Activated naive CD8-positive, alpha-beta T cell treated with anti-CD3 and anti-CD28 coated beads, Interleukin-2, amount 50 U/mL, for 24 hours (primary cell): Measurements from ENCODE around the gene SDK2.

Experiments
- ATAC-seq: fragments of 150-1000 bp; cut with Tn5 transposase; one replicate; pipeline ENCODE4 v1.10.0; 2021
- DNase-seq: peaks from one replicate; pipeline ENCODE4 v3.0.0; 2021
- H3K27ac Mint-ChIP-seq: one replicate; pipeline ENCODE4 v1.8.0; 2021; ENCODE audit warnings: mild to moderate bottlenecking, mixed read lengths
- H3K27me3 Mint-ChIP-seq: one replicate; pipeline ENCODE4 v1.8.0; 2021; ENCODE audit warnings: mixed read lengths
- H3K36me3 Mint-ChIP-seq: one replicate; pipeline ENCODE4 v1.8.0; 2021; ENCODE audit warnings: low read depth, mixed read lengths
- H3K4me1 Mint-ChIP-seq: one replicate; pipeline ENCODE4 v1.8.0; 2021; ENCODE audit warnings: mixed read lengths
- H3K4me3 Mint-ChIP-seq: one replicate; pipeline ENCODE4 v1.8.0; 2021; ENCODE audit warnings: mild to moderate bottlenecking, moderate library complexity, mixed read lengths
- H3K9me3 Mint-ChIP-seq: one replicate; pipeline ENCODE4 v1.8.0; 2021; ENCODE audit warnings: mixed read lengths

The SDK2 gene

GRCh38 chr17:73493956-73494926 lies 150.0 kb downstream of the SDK2 start:
- H3K27ac Mint-ChIP-seq = no peak overlapping the region
- no peaks in the 10 kb centered on the region for H3K36me3 Mint-ChIP-seq
- H3K9me3 Mint-ChIP-seq = no peaks in the 10 kb centered on the region
- DNase-seq = no peak
- H3K27me3 Mint-ChIP-seq = peaks cover 2% of the 10 kb centered on the region
- ATAC-seq = no peak
- H3K4me1 Mint-ChIP-seq = no peaks in the 10 kb centered on the region
- no peak overlapping the region for H3K4me3 Mint-ChIP-seq

- DNase-seq = no peak
- Mint-ChIP-seq H3K36me3 (no peaks in the 10 kb centered on the region), H3K9me3 (no peaks in the 10 kb centered on the region), H3K4me3 (no peak overlapping the region), H3K4me1 (no peaks in the 10 kb centered on the region), H3K27ac (no peak overlapping the region), H3K27me3 (peaks cover 2% of the 10 kb centered on the region)
- ATAC-seq = no peak
Measured at GRCh38 chr17:73492821-73493814, 151.1 kb downstream of the SDK2 start.

GRCh38 chr17:73492125-73492820 lies 152.0 kb downstream of the SDK2 start:
- no peak overlapping the region for H3K4me3 Mint-ChIP-seq

GRCh38 chr17:73491648-73492047 lies 152.6 kb downstream of the SDK2 start:
- ATAC-seq = no peak
- no peaks in the 10 kb centered on the region for H3K9me3 Mint-ChIP-seq
- H3K4me1 Mint-ChIP-seq = no peaks in the 10 kb centered on the region
- no peak for DNase-seq
- H3K36me3 Mint-ChIP-seq = no peaks in the 10 kb centered on the region
- no peak overlapping the region for H3K4me3 Mint-ChIP-seq
- no peaks in the 10 kb centered on the region for H3K27me3 Mint-ChIP-seq
- no peak overlapping the region for H3K27ac Mint-ChIP-seq

More at GRCh38 chr17:73492125-73492820, 152.0 kb downstream of the SDK2 start:
- H3K27ac Mint-ChIP-seq = no peak overlapping the region
- no peaks in the 10 kb centered on the region for H3K36me3 Mint-ChIP-seq
- no peaks in the 10 kb centered on the region for H3K9me3 Mint-ChIP-seq
- no peak for DNase-seq
- ATAC-seq = no peak
- H3K4me1 Mint-ChIP-seq = no peaks in the 10 kb centered on the region
- no peaks in the 10 kb centered on the region for H3K27me3 Mint-ChIP-seq

GRCh38 chr17:73490851-73491250 lies 153.4 kb downstream of the SDK2 start:
- no peaks in the 10 kb centered on the region for H3K9me3 Mint-ChIP-seq
- H3K27ac Mint-ChIP-seq = no peak overlapping the region
- H3K36me3 Mint-ChIP-seq = no peaks in the 10 kb centered on the region
- H3K4me3 Mint-ChIP-seq = no peak overlapping the region
- H3K27me3 Mint-ChIP-seq = no peaks in the 10 kb centered on the region
- no peaks in the 10 kb centered on the region for H3K4me1 Mint-ChIP-seq
- ATAC-seq (no peak), DNase-seq (no peak)

- DNase-seq (no peak), ATAC-seq (no peak)
- H3K27me3 Mint-ChIP-seq = no peaks in the 10 kb centered on the region
- H3K36me3 Mint-ChIP-seq = peaks cover 3% of the 10 kb centered on the region
- no peaks in the 10 kb centered on the region for H3K4me1 Mint-ChIP-seq
- H3K9me3 Mint-ChIP-seq = peaks cover 4% of the 10 kb centered on the region
- H3K27ac Mint-ChIP-seq = no peak overlapping the region
- H3K4me3 Mint-ChIP-seq = no peak overlapping the region
Measured at GRCh38 chr17:73489991-73490390, 154.3 kb downstream of the SDK2 start.

GRCh38 chr17:73489333-73489732 lies 154.9 kb downstream of the SDK2 start:
- Mint-ChIP-seq H3K27me3 (no peaks in the 10 kb centered on the region), H3K4me1 (no peaks in the 10 kb centered on the region), H3K27ac (no peak overlapping the region), H3K4me3 (no peak overlapping the region), H3K36me3 (peaks cover 4% of the 10 kb centered on the region), H3K9me3 (peaks cover 7% of the 10 kb centered on the region)
- DNase-seq = no peak
- no peak for ATAC-seq

GRCh38 chr17:73485130-73485529 lies 159.1 kb downstream of the SDK2 start:
- Mint-ChIP-seq H3K4me3 (no peak overlapping the region), H3K9me3 (peaks cover 7% of the 10 kb centered on the region), H3K36me3 (peaks cover 4% of the 10 kb centered on the region), H3K4me1 (no peaks in the 10 kb centered on the region), H3K27me3 (no peaks in the 10 kb centered on the region), H3K27ac (no peak overlapping the region)
- ATAC-seq (no peak), DNase-seq (no peak)

- Mint-ChIP-seq H3K27ac (no peak overlapping the region), H3K36me3 (peaks cover 4% of the 10 kb centered on the region), H3K4me1 (no peaks in the 10 kb centered on the region), H3K4me3 (no peak overlapping the region), H3K27me3 (no peaks in the 10 kb centered on the region), H3K9me3 (peaks cover 7% of the 10 kb centered on the region)
- no peak for DNase-seq
- no peak for ATAC-seq
Measured at GRCh38 chr17:73482894-73483293, 161.4 kb downstream of the SDK2 start.

GRCh38 chr17:73482251-73482716 lies 162.0 kb downstream of the SDK2 start:
- DNase-seq (no peak), ATAC-seq (no peak)
- H3K9me3 Mint-ChIP-seq = peaks cover 7% of the 10 kb centered on the region
- H3K4me1 Mint-ChIP-seq = no peaks in the 10 kb centered on the region
- no peaks in the 10 kb centered on the region for H3K27me3 Mint-ChIP-seq
- peaks cover 4% of the 10 kb centered on the region for H3K36me3 Mint-ChIP-seq
- H3K27ac Mint-ChIP-seq = no peak overlapping the region
- no peak overlapping the region for H3K4me3 Mint-ChIP-seq

- H3K9me3 Mint-ChIP-seq = peaks cover 7% of the 10 kb centered on the region
- no peaks in the 10 kb centered on the region for H3K27me3 Mint-ChIP-seq
- H3K4me3 Mint-ChIP-seq = no peak overlapping the region
- no peak for DNase-seq
- no peaks in the 10 kb centered on the region for H3K4me1 Mint-ChIP-seq
- ATAC-seq = no peak
- H3K36me3 Mint-ChIP-seq = peaks cover 4% of the 10 kb centered on the region
- no peak overlapping the region for H3K27ac Mint-ChIP-seq
Measured at GRCh38 chr17:73481676-73482075, 162.6 kb downstream of the SDK2 start.

GRCh38 chr17:73480740-73481139 lies 163.5 kb downstream of the SDK2 start:
- Mint-ChIP-seq H3K27me3 (no peaks in the 10 kb centered on the region), H3K27ac (no peak overlapping the region), H3K9me3 (peaks cover 7% of the 10 kb centered on the region), H3K4me3 (no peak overlapping the region), H3K4me1 (no peaks in the 10 kb centered on the region), H3K36me3 (peaks cover 4% of the 10 kb centered on the region)
- ATAC-seq (no peak), DNase-seq (no peak)

- H3K4me3 Mint-ChIP-seq = no peak overlapping the region
- DNase-seq = no peak
- H3K4me1 Mint-ChIP-seq = peaks cover 5% of the 10 kb centered on the region
- no peak for ATAC-seq
- H3K27me3 Mint-ChIP-seq = no peaks in the 10 kb centered on the region
- no peak overlapping the region for H3K27ac Mint-ChIP-seq
- no peaks in the 10 kb centered on the region for H3K36me3 Mint-ChIP-seq
- no peaks in the 10 kb centered on the region for H3K9me3 Mint-ChIP-seq
Measured at GRCh38 chr17:73478768-73479424, 165.3 kb downstream of the SDK2 start.

- Mint-ChIP-seq H3K4me3 (no peak overlapping the region), H3K27ac (no peak overlapping the region), H3K36me3 (no peaks in the 10 kb centered on the region), H3K4me1 (peaks cover 5% of the 10 kb centered on the region), H3K9me3 (no peaks in the 10 kb centered on the region), H3K27me3 (no peaks in the 10 kb centered on the region)
- no peak for ATAC-seq
- DNase-seq = no peak
Measured at GRCh38 chr17:73478334-73478733, 165.9 kb downstream of the SDK2 start.
